HCT116 (cell line): ENCODE results near the gene DCTN4. TPM values are rescaled to one million over a fixed set of nuclear protein-coding genes. Genes with fewer than 3 reads are reported as not detected.

ENCODE experiments used
- ATAC-seq: fragments of 200-7000 bp; cut with Tn5 transposase; 2 replicates; pipeline ENCODE4 v1.9.1; 2020; ENCODE audit warnings: mild to moderate bottlenecking, moderate library complexity
- BruUV-seq: library from RNA; stranded (reverse); fragments of 400-500 nt; replicated peaks from 2 replicates; lab custom pipeline; 2021; lab: Mats Ljungman, UMichigan
- CTCF ChIA-PET: fragments of 300-600 bp; sonication (Branson Sonifier 250); formaldehyde crosslinking; loops from one replicate; lab custom pipeline; 2021; ENCODE audit warnings: antibody characterized with exemption; lab: Charles Lee
- POLR2A ChIA-PET: fragments of 300-600, 350-600 bp; sonication (Branson Sonifier 250); formaldehyde crosslinking; loops from one replicate; lab custom pipeline; 2021; ENCODE audit warnings: antibody characterized with exemption; lab: Charles Lee
- RAD21 ChIA-PET, 2 experiments: fragments of 300-600 bp; sonication (Branson Sonifier 250); formaldehyde crosslinking; loops; one replicate each; lab custom pipeline; 2023; ENCODE audit warnings: low total read pairs in 2 of 2; ENCODE audit not compliant: uncharacterized antibody in 2 of 2, unreplicated experiment in 2 of 2, low non-redundant PET in 1 of 2; lab: Charles Lee
- DNase-seq: peaks from one replicate; pipeline ENCODE4 v3.0.0-alpha.2; 2010; ENCODE audit warnings: low read depth, low spot score
- H2AFZ ChIP-seq: fragments of 200-600 bp; shearing (Covaris generic), sonication (generic); 2 replicates; pipeline ENCODE4 v1.6.1; 2017; ENCODE audit warnings: low read depth, mixed run types, mixed read lengths, antibody characterized with exemption, low read length; ENCODE audit not compliant: poor library complexity, severe bottlenecking
- H3K27ac ChIP-seq: 2 replicates; pipeline ENCODE4 v1.5.1; 2012; ENCODE audit warnings: low read depth, low read length
- H3K27me3 ChIP-seq: fragments of 200-600 bp; sonication (generic); 2 replicates; pipeline ENCODE4 v1.6.1; 2016; ENCODE audit warnings: mixed run types, low read length, mixed read lengths; ENCODE audit not compliant: insufficient read depth
- H3K36me3 ChIP-seq, 2 experiments: fragments of 200-500 bp in 1 of 2; fragments of 200-600 bp in 1 of 2; sonication (Bioruptor generic) in 1 of 2; sonication (generic) in 1 of 2; 2 replicates each; pipeline versions ENCODE4 v1.5.1 to v1.6.1; 2014 to 2016; ENCODE audit warnings: low read length in 2 of 2, inconsistent platforms in 1 of 2, mixed read lengths in 1 of 2, mixed run types in 1 of 2; ENCODE audit not compliant: insufficient read depth in 2 of 2, control insufficient read depth in 1 of 2
- H3K4me1 ChIP-seq, 2 experiments: fragments of 200-600 bp in 1 of 2; sonication (generic) in 1 of 2; 2 replicates each; pipeline versions ENCODE4 v1.5.1 to v1.6.1; 2012 to 2017; ENCODE audit warnings: low read length in 2 of 2, inconsistent platforms in 1 of 2, mild to moderate bottlenecking in 1 of 2, mixed read lengths in 1 of 2, mixed run types in 1 of 2, moderate library complexity in 1 of 2; ENCODE audit not compliant: insufficient read depth in 2 of 2, control insufficient read depth in 1 of 2
- H3K4me2 ChIP-seq: fragments of 200-600 bp; sonication (generic); 2 replicates; pipeline ENCODE4 v1.6.1; 2017; ENCODE audit warnings: mixed run types, low read length, mixed read lengths
- H3K4me3 ChIP-seq, 2 experiments: fragments of 200-600 bp in 1 of 2; sonication (generic) in 1 of 2; replicated peaks in 1 of 2; 2 replicates each; pipeline ENCODE4 v1.5.1; 2011 to 2016; ENCODE audit warnings: low read length in 2 of 2, control low read depth in 1 of 2, low read depth in 1 of 2, mild to moderate bottlenecking in 1 of 2, mixed read lengths in 1 of 2, mixed run types in 1 of 2
- H3K79me2 ChIP-seq: fragments of 200-600 bp; sonication (generic); 2 replicates; pipeline ENCODE4 v1.6.1; 2017; ENCODE audit warnings: mild to moderate bottlenecking, mixed run types, low read length, moderate library complexity, mixed read lengths; ENCODE audit not compliant: insufficient read depth
- H3K9ac ChIP-seq: fragments of 200-600 bp; sonication (generic); 2 replicates; pipeline ENCODE4 v1.6.1; 2016; ENCODE audit warnings: low read length, mixed read lengths
- H3K9me2 ChIP-seq: fragments of 200-600 bp; sonication (generic), shearing (Covaris generic); 2 replicates; pipeline ENCODE4 v1.6.1; 2017; ENCODE audit warnings: mixed run types, mild to moderate bottlenecking, moderate library complexity; ENCODE audit not compliant: insufficient read depth
- H3K9me3 ChIP-seq, 2 experiments: fragments of 200-500 bp in 1 of 2; fragments of 200-600 bp in 1 of 2; sonication (Bioruptor generic) in 1 of 2; sonication (generic) in 1 of 2; 2 replicates each; pipeline ENCODE4 v1.6.1; 2014 to 2017; ENCODE audit warnings: low read length in 2 of 2, mixed read lengths in 2 of 2, inconsistent platforms in 1 of 2, low read depth in 1 of 2, mild to moderate bottlenecking in 1 of 2, mixed run types in 1 of 2, moderate library complexity in 1 of 2; ENCODE audit not compliant: control insufficient read depth in 1 of 2, insufficient read depth in 1 of 2
- H4K20me1 ChIP-seq: fragments of 200-600 bp; sonication (generic), shearing (Covaris generic); 2 replicates; pipeline ENCODE4 v1.6.1; 2017; ENCODE audit warnings: mixed run types, mild to moderate bottlenecking, moderate library complexity; ENCODE audit not compliant: insufficient read depth
- CBX3 ChIP-seq: IDR thresholded peaks from 2 replicates; pipeline ENCODE4 v1.6.1; 2012; ENCODE audit warnings: low read depth
- CEBPB ChIP-seq: IDR thresholded peaks from 2 replicates; pipeline ENCODE4 v1.6.1; 2012; ENCODE audit warnings: low read depth
- ELF1 ChIP-seq: IDR thresholded peaks from 2 replicates; pipeline ENCODE4 v1.6.1; 2012; ENCODE audit warnings: low read depth, borderline replicate concordance
- EZH2 ChIP-seq: fragments of 200-600 bp; sonication (generic); IDR thresholded peaks from 2 replicates; pipeline ENCODE4 v1.6.1; 2017; ENCODE audit warnings: antibody characterized with exemption, mixed run types
- EZH2phosphoT487 ChIP-seq: fragments of 200-600 bp; IDR thresholded peaks from 2 replicates; pipeline ENCODE4 v1.6.1; 2018; ENCODE audit warnings: antibody characterized with exemption, borderline replicate concordance
- FOSL1 ChIP-seq: IDR thresholded peaks from 2 replicates; pipeline ENCODE4 v1.6.1; 2012; ENCODE audit warnings: low read depth
- JUND ChIP-seq: IDR thresholded peaks from 2 replicates; pipeline ENCODE4 v1.6.1; 2012
- POLR2A ChIP-seq: IDR thresholded peaks from 2 replicates; pipeline ENCODE4 v1.7.0; 2011; ENCODE audit warnings: borderline replicate concordance; ENCODE audit not compliant: insufficient read depth, insufficient read length; ENCODE audit errors: extremely low read depth
- RAD21 ChIP-seq: IDR thresholded peaks from 2 replicates; pipeline ENCODE4 v1.6.1; 2012; ENCODE audit warnings: low read depth, mild to moderate bottlenecking
- SRF ChIP-seq: IDR thresholded peaks from 2 replicates; pipeline ENCODE4 v1.6.1; 2012; ENCODE audit warnings: low read depth
- TCF7L2 ChIP-seq: IDR thresholded peaks from 2 replicates; pipeline ENCODE4 v1.7.0; 2011; ENCODE audit warnings: borderline replicate concordance, inconsistent platforms; ENCODE audit not compliant: insufficient read depth, insufficient read length; ENCODE audit errors: extremely low read depth
- YY1 ChIP-seq: IDR thresholded peaks from 2 replicates; pipeline ENCODE4 v1.6.1; 2011; ENCODE audit warnings: low read length, low read depth, moderate library complexity, mild to moderate bottlenecking; ENCODE audit not compliant: insufficient replicate concordance; ENCODE audit errors: extremely low read depth
- ZBTB33 ChIP-seq: IDR thresholded peaks from 2 replicates; pipeline ENCODE4 v1.6.1; 2011; ENCODE audit warnings: mild to moderate bottlenecking, low read length, moderate library complexity; ENCODE audit not compliant: insufficient replicate concordance; ENCODE audit errors: extremely low read depth
- ZFX ChIP-seq: fragments of 450-650 bp; IDR thresholded peaks from 2 replicates; pipeline ENCODE4 v1.6.1; 2017
- ZNF274 ChIP-seq: fragments of 200-500 bp; sonication (Bioruptor generic); IDR thresholded peaks from 2 replicates; pipeline ENCODE4 v1.6.1; 2014; ENCODE audit warnings: mild to moderate bottlenecking, low read depth, low read length, inconsistent platforms
- intact Hi-C: fragments of 100-400 bp; cut with micrococcal nuclease; formaldehyde crosslinking; loops from 2 replicates; pipeline ENCODE4 v1.10.0; 2022
- total RNA-seq: library from RNA; stranded (reverse); gene quantifications from one replicate; pipeline ENCODE4 v1.2.1, GENCODE V29; 2021; ENCODE audit not compliant: unreplicated experiment
- TF ChIP-seq, protein P1 (sequence below): IDR thresholded peaks from 2 replicates; pipeline ENCODE4 v1.6.1; 2012; ENCODE audit warnings: low read depth
- TF ChIP-seq, protein P2 (sequence below): IDR thresholded peaks from 2 replicates; pipeline ENCODE4 v1.6.1; 2012
- TF ChIP-seq, protein P3 (sequence below): IDR thresholded peaks from 2 replicates; pipeline ENCODE4 v1.6.1; 2012

The DCTN4 gene
- total RNA-seq, 1 experiment from 2014 or later, result 78.8 TPM

GRCh38 chr5:150785950-150786349 is 27.1 kb upstream of the DCTN4 start:
- POLR2A ChIA-PET, result no interaction called here
- ATAC-seq (no peak), DNase-seq (no peak)
- RAD21 ChIA-PET, result no interaction called here
- TF ChIP-seq CBX3, result no peak
- TF ChIP-seq ZFX, result no peak
- TF ChIP-seq ZBTB33, result no peak
- no peak for TF ChIP-seq RAD21
- no peak for TF ChIP-seq POLR2A
- no peak for TF ChIP-seq ELF1
- TF ChIP-seq, protein P1, sequence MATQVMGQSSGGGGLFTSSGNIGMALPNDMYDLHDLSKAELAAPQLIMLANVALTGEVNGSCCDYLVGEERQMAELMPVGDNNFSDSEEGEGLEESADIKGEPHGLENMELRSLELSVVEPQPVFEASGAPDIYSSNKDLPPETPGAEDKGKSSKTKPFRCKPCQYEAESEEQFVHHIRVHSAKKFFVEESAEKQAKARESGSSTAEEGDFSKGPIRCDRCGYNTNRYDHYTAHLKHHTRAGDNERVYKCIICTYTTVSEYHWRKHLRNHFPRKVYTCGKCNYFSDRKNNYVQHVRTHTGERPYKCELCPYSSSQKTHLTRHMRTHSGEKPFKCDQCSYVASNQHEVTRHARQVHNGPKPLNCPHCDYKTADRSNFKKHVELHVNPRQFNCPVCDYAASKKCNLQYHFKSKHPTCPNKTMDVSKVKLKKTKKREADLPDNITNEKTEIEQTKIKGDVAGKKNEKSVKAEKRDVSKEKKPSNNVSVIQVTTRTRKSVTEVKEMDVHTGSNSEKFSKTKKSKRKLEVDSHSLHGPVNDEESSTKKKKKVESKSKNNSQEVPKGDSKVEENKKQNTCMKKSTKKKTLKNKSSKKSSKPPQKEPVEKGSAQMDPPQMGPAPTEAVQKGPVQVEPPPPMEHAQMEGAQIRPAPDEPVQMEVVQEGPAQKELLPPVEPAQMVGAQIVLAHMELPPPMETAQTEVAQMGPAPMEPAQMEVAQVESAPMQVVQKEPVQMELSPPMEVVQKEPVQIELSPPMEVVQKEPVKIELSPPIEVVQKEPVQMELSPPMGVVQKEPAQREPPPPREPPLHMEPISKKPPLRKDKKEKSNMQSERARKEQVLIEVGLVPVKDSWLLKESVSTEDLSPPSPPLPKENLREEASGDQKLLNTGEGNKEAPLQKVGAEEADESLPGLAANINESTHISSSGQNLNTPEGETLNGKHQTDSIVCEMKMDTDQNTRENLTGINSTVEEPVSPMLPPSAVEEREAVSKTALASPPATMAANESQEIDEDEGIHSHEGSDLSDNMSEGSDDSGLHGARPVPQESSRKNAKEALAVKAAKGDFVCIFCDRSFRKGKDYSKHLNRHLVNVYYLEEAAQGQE, result no peak
- TF ChIP-seq EZH2phosphoT487, result no peak
- TF ChIP-seq, protein P2, sequence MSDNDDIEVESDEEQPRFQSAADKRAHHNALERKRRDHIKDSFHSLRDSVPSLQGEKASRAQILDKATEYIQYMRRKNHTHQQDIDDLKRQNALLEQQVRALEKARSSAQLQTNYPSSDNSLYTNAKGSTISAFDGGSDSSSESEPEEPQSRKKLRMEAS, result no peak
- TF ChIP-seq, protein P3, sequence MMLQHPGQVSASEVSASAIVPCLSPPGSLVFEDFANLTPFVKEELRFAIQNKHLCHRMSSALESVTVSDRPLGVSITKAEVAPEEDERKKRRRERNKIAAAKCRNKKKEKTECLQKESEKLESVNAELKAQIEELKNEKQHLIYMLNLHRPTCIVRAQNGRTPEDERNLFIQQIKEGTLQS, result no peak
- no peak for TF ChIP-seq YY1
- TF ChIP-seq ZNF274, result no peak
- TF ChIP-seq TCF7L2, result no peak
- no peak for TF ChIP-seq FOSL1
- TF ChIP-seq EZH2, result no peak
- no peak for TF ChIP-seq CEBPB
- TF ChIP-seq SRF, result no peak
- TF ChIP-seq JUND, result no peak
- H3K79me2 ChIP-seq, result peaks cover 83% of the 10 kb centered on the region
- H3K9me3 ChIP-seq, result no peaks in the 10 kb centered on the region
- no peak overlapping the region for H3K4me2 ChIP-seq
- H2AFZ ChIP-seq, result no peak overlapping the region
- BruUV-seq, result no TSS peak
- no peaks in the 10 kb centered on the region for H3K27me3 ChIP-seq
- H3K27ac ChIP-seq, result no peak overlapping the region
- no peaks in the 10 kb centered on the region for H3K9me2 ChIP-seq
- H3K36me3 ChIP-seq, result no peaks in the 10 kb centered on the region
- H3K4me3 ChIP-seq, result no peak overlapping the region
- no peaks in the 10 kb centered on the region for H4K20me1 ChIP-seq
- H3K9ac ChIP-seq, result no peak overlapping the region
- CTCF ChIA-PET, result no interaction called here
- intact Hi-C loops, result loop anchor here (10.0 kb wide), 1 partner anchor 331 kb away; no protein-coding TSS in a partner anchor
- H3K4me1 ChIP-seq, result peaks cover 85 to 93% of the 10 kb centered on the region in 2 experiments
